Raji (cell line): ENCODE data around the gene FYN.

ENCODE experiments used
- POLR2A ChIP-seq: IDR thresholded peaks from 2 replicates; pipeline ENCODE4 v1.6.1; 2011; ENCODE audit warnings: low read depth, low read length, control low read depth; ENCODE audit not compliant: insufficient read depth

FYN gene

DNA sequence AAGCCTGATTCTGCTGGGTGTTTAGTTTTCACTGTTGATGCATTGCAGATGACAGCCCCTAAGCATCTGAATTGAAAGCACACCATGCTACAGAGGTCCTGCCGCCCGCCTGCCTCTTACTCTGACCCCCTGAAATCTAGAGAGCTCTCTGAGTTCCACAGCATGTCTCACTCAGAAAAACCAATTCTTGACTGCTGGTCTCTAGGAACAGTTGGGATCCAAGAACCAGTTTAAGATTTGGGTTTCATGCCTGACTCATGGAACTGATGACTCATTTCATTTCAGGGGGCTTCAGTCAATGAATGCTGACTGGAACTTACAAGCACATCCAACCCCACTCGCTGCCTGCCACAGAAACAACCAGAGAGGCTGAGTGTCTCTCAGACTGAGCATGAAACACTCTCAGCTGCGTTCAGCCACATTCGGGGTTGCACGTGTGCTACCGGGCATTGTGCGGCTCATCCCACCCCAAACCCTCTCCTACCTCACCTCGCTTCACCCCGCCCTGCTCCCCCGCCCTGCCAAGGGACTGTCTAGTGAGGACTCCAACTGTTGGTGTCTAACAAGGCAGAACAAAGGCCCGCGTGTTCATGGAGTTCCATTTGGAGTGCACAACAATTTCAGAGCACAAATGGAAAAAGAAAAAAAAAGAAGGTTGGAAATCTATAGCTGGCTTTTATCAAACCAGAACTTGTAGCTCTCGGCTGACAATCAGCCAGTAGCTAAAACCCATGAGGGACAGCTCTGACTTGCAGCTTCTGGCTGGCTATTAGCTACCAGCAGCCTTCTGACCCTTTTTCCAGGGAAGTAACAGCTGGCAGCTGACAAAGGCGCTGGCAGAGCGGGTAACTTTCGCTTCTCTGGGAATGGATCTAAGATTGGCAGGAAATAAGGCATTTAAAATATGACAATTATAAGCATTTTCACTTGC, 247.5 kb downstream of the FYN start:
- TF ChIP-seq POLR2A, result no peak

DNA sequence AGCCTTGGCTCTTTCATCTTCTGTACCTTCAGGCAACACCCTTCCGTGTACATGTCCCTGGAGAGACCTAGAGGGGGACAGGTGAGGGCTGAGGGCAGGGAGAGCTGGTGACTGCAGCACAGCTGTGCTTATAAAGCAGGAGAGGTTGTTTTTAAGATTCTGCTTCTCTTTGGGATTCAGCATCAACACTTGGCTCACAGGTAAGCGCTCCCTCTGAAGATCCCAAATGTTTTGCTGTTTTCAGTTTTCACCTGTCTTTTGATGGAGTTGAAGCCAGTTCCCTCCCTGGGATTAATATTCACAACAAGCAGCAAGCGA, 248.2 kb downstream of the FYN start:
- TF ChIP-seq POLR2A, result no peak

DNA sequence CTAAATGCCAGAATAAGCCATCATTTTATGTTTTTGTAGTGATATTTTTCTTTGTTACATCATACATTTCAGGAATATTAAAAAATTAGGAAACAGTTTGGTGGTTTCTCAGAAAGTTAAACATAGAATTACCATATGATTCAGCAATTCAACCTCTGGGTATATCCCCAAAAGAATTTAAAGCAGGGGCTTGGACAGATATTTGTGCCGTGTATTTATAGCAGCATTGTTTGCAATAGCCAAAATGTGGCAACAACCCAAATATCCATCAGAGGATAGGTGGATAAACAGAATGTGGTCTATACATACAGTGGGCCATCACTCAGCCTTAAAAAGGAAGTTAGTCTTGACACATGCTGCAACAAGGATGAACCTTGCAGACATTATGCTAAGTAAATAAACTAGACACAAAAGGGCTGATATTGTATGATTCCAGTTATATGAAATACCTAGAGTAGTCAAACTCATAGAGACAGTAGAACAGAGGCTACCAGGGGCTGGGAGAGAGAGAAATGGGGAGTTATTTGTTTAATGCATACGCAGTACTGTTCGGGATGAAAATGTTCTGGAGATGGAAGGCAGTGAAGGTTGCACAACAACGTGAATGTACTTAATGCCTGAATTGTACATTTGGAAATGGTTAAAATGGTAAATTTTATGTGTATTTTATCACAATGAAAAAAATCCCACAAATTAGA, 248.7 kb downstream of the FYN start:
- TF ChIP-seq POLR2A, result no peak

DNA sequence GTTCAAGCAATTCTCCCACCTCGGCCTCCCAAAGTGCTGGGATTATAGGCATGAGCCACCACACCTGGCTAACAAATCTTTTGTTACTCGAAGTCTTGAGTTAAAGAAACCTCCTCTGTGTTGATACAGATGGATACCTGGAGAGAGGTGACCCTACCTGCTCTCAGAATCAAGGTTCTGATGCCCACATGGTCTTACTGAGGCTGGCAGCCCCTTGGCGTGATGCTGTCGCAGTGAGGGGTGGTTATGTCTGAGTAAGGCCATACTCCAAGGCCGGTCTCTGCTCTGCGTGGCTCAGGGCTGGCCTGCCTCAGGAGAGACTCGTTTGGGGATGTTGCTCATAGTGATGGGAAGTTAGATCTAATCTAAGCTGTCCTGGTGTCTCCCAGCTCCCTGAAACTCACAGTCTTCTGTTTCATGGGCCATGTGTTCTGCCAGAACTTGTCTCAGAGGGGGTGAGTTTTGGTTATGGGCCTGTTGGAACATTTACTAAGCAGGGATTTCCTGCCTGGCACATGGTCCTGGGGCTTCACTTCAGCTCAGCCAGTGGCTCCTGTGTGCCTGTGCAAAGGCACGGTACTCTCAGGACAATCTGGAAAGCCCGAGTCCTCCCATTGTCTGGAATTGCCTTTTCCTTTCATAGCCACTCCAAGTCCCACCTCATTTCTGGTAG, 250.1 kb downstream of the FYN start:
- TF ChIP-seq POLR2A, result no peak

DNA sequence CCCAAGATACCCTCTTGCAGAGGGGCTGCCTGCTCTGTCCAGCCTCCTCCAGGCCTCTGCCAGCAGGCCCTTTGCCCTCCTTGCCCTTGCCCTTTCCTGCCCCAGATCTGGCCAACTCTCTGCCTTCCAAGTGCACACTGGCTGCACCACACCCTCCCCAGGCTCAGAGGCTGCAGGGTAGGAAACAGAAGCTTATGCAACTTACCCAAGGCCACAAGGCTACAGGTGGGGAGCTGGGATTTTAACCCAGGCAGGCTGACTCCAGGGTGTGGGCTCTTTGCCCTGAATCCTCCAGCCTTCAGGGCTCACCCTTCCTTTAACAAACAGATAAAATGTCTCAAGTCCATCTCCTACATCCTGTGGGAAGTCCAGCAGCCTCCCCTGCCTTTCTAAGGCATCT, 253.1 kb downstream of the FYN start:
- no peak for TF ChIP-seq POLR2A

DNA sequence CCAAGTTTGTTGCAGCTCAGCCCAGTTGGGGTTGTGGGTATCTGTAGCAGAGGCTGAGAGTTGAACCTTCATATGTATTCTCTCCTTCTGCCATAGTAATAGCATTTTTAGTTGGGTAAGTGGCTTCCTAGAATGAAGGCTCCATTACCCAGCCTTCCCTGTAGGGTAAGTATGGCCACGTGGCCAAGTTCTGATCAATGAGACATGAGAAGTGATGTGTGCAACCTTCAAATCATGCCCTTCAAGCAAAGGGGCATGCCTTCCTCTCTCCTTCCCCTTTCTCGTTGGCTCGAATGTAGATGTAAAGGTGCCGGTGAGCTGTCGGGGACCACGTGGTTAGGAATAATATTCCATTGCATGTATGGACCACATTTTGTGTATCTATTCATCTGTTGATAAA, 254.8 kb downstream of the FYN start:
- TF ChIP-seq POLR2A, result no peak

- no peak for TF ChIP-seq POLR2A
These were observed 256.1 kb downstream of the FYN start for GRCh38 chr6:111617149-111617548.

DNA sequence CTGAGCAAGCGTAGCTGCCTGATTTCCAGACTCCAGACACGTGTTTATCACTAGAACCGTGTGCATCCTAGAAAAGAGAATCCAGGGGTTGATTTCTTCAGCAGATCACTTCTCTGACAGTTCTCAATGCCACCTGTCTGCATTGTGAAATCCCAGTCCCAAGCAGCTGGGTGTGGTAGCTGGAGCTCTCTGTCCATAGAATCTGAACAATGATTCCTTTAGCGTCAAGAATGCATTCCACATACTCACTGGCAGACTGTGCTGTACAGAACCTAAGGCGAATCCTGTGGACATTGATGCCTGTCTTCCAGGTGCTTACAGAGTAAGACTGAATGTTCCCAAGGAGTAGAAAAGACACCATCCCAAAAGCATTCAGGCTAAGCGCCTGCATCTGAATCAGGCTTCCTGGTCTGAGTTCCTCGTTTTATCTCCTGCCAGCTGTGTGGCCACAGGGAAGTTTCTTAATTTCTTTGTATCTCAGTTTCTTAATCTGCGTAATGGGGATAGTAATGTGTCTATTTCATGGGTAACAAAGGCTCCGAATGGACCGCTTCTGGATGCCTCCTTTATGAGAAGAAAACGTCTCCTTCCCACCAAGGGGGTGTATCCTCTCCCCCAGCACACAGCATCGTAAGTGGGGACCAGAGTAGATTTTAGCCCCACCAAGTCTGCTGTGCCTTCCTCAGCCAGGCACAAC, 257.2 kb downstream of the FYN start:
- TF ChIP-seq POLR2A, result no peak

DNA sequence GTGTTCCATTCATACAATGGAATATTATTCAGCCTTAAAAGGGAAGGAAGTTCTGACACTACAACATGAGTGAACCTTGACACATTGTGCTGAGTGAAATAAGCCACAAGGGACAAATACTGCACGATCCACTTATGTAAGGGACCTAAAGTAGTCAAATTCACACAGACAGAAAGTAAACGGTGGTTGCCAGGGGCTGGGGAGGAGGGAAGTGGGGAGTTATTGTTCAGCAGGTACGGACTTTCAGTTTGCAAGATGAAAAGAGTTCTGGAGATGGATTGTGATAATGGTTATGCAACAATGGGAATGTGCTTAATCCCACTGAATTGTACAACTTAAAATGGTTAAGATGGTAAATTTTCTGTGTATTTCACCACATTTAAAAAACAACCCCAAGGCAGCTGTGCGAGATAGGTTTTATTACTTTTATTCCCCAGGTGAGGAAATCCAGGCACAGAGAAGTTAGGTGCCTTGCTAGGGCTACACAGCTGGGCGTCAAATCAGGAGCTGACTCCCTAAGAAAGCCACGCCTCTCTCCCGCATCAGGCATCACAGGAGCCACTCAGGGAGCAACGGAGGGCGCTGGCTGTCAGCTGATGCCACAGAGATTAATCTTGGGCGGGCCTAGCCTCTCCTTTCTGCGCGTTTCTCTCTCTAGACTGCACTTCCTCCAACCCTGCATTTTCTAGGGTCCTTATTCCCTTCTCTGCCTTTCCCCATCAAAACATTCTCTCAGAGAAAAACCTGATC, 258.2 kb downstream of the FYN start:
- TF ChIP-seq POLR2A, result no peak

GRCh38 chr6:111612379-111612778, 260.9 kb downstream of the FYN start:
- TF ChIP-seq POLR2A, result no peak

DNA sequence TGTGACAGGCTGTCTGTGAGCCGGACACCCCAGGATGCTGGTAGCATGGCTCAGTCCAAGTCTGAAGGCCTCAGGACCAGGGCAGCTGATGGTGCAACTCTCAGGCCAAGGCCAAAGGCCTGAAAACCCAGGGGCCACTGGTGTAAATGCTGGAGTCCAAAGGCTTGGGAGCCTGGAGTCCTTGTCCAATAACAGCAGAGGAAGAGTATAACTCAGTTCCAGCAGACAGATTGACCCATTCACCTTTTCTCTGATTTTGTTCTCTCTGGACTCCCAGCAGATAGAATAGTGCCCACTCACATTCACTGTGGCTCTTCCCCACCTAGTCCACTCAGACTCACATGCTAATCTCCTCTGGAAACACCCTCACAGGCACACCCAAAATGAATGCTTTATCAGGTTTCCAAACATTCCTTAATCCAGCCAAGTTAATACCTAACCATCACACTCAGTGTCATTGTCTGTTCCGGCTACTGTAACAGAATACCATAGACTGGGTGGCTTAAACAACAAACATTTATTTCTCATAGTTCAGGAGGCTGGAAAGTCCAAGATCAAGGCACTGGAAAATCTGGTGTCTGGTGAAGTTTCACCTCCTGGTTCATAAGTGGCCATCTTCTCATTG, 262.6 kb downstream of the FYN start:
- TF ChIP-seq POLR2A, result no peak
